H1 (cell line): ENCODE results near the gene PRR23E. TPM values are rescaled to one million over a fixed set of nuclear protein-coding genes. Genes with fewer than 3 reads are reported as not detected.

Source experiments
- CTCF ChIA-PET: fragments of 300-600 bp; sonication (Branson Sonifier 250); formaldehyde crosslinking; loops from one replicate; lab custom pipeline; 2021; ENCODE audit not compliant: partially characterized antibody; lab: Charles Lee
- POLR2A ChIA-PET: fragments of 300-600 bp; sonication (Branson Sonifier 250); formaldehyde crosslinking; loops from one replicate; lab custom pipeline; 2021; ENCODE audit warnings: inconsistent platforms; ENCODE audit not compliant: partially characterized antibody; lab: Charles Lee
- DNase-seq, 2 experiments: peaks; one replicate each; pipeline versions ENCODE4 v3.0.0 to v3.0.0-alpha.2; 2010 to 2022; ENCODE audit warnings: low spot score in 2 of 2, low read depth in 1 of 2, mixed read lengths in 1 of 2
- FAIRE-seq: peaks from 2 replicates; lab custom pipeline; 2011; peaks lifted over from hg19 to GRCh38; lab: Jason Lieb, UNC
- H2AFZ ChIP-seq: 2 replicates; pipeline ENCODE4 v1.8.1; 2012; ENCODE audit warnings: low read length, inconsistent platforms
- H2AK5ac ChIP-seq: 2 replicates; pipeline ENCODE4 v1.6.1; 2013; ENCODE audit warnings: low read depth, low read length
- H2BK120ac ChIP-seq: replicated peaks from 2 replicates; pipeline ENCODE3; 2013; ENCODE audit warnings: low read depth, low read length, inconsistent platforms
- H2BK12ac ChIP-seq: 2 replicates; pipeline ENCODE4 v1.6.1; 2013; ENCODE audit warnings: low read depth, low read length
- H2BK15ac ChIP-seq: 2 replicates; pipeline ENCODE4 v1.6.1; 2013; ENCODE audit warnings: low read length
- H2BK20ac ChIP-seq: 2 replicates; pipeline ENCODE4 v1.6.1; 2013; ENCODE audit warnings: low read length
- H2BK5ac ChIP-seq: 2 replicates; pipeline ENCODE4 v1.6.1; 2013; ENCODE audit warnings: low read depth, low read length
- H3K14ac ChIP-seq: 2 replicates; pipeline ENCODE4 v1.6.1; 2013; ENCODE audit warnings: inconsistent platforms; ENCODE audit not compliant: insufficient read length
- H3K18ac ChIP-seq: 2 replicates; pipeline ENCODE4 v1.6.1; 2013; ENCODE audit warnings: low read length; ENCODE audit errors: extremely low read depth
- H3K23ac ChIP-seq: 2 replicates; pipeline ENCODE4 v1.6.1; 2013; ENCODE audit warnings: inconsistent platforms; ENCODE audit not compliant: insufficient read length
- H3K23me2 ChIP-seq: 2 replicates; pipeline ENCODE4 v1.6.1; 2013; ENCODE audit warnings: low read depth, low read length
- H3K27ac ChIP-seq: 2 replicates; pipeline ENCODE4 v1.6.1; 2011; ENCODE audit warnings: low read depth, low read length, inconsistent platforms
- H3K27me3 ChIP-seq, 4 experiments: replicated peaks in 1 of 4; 1 replicate in 1 of 4; 2 replicates in 3 of 4; pipeline versions ENCODE4 v1.6.1 to v1.8.1; 2011 to 2013; ENCODE audit warnings: low read length in 3 of 4, mild to moderate bottlenecking in 3 of 4, inconsistent platforms in 2 of 4, mixed read lengths in 2 of 4, moderate library complexity in 1 of 4; ENCODE audit not compliant: control insufficient read depth in 3 of 4, insufficient read depth in 3 of 4; ENCODE audit errors: extremely low read depth in 1 of 4
- H3K36me3 ChIP-seq, 4 experiments: 2 replicates each; pipeline versions ENCODE4 v1.6.1 to v1.8.1; 2011 to 2013; ENCODE audit warnings: mild to moderate bottlenecking in 4 of 4, low read length in 3 of 4, moderate library complexity in 2 of 4, control low read depth in 1 of 4, inconsistent platforms in 1 of 4; ENCODE audit not compliant: insufficient read depth in 4 of 4, control insufficient read depth in 2 of 4
- H3K4ac ChIP-seq: replicated peaks from 2 replicates; pipeline ENCODE3; 2013; ENCODE audit warnings: low read length, low read depth, mixed read lengths, inconsistent platforms; ENCODE audit not compliant: insufficient read length
- H3K4me1 ChIP-seq, 4 experiments: replicated peaks in 1 of 4; 1 replicate in 1 of 4; 2 replicates in 3 of 4; pipeline versions ENCODE4 v1.6.1 to v1.8.1; 2011 to 2013; ENCODE audit warnings: low read length in 3 of 4, inconsistent platforms in 2 of 4, mixed read lengths in 1 of 4; ENCODE audit not compliant: insufficient read depth in 4 of 4, control insufficient read depth in 3 of 4
- H3K4me2 ChIP-seq, 2 experiments: 2 replicates each; pipeline versions ENCODE4 v1.6.1 to v1.8.1; 2011 to 2013; ENCODE audit warnings: low read depth in 2 of 2, low read length in 2 of 2, control low read depth in 1 of 2, inconsistent platforms in 1 of 2, mild to moderate bottlenecking in 1 of 2; ENCODE audit not compliant: insufficient read depth in 1 of 2
- H3K4me3 ChIP-seq, 4 experiments: fragments of 200-600, 300-600 bp in 1 of 4; sonication (generic), shearing (Covaris generic), sonication (Bioruptor Twin) in 1 of 4; 2 replicates each; pipeline versions ENCODE4 v1.5.1 to v1.8.1; 2011 to 2016; ENCODE audit warnings: low read length in 4 of 4, low read depth in 3 of 4, control low read depth in 2 of 4, inconsistent platforms in 2 of 4, mild to moderate bottlenecking in 2 of 4, mixed read lengths in 1 of 4, moderate library complexity in 1 of 4; ENCODE audit not compliant: insufficient read depth in 2 of 4; ENCODE audit errors: extremely low read depth in 1 of 4
- H3K56ac ChIP-seq: replicated peaks from 2 replicates; pipeline ENCODE3; 2013; ENCODE audit warnings: low read depth, mild to moderate bottlenecking, mixed read lengths, low read length, inconsistent platforms; ENCODE audit not compliant: insufficient read length
- H3K79me1 ChIP-seq: 2 replicates; pipeline ENCODE4 v1.6.1; 2013; ENCODE audit warnings: low read depth, low read length, control low read depth
- H3K79me2 ChIP-seq, 2 experiments: 2 replicates each; pipeline versions ENCODE4 v1.6.1 to v1.8.1; 2012 to 2013; ENCODE audit warnings: low read length in 2 of 2, mild to moderate bottlenecking in 2 of 2, inconsistent platforms in 1 of 2; ENCODE audit not compliant: insufficient read depth in 2 of 2, control insufficient read depth in 1 of 2
- H3K9ac ChIP-seq, 4 experiments: replicated peaks in 1 of 4; 1 replicate in 1 of 4; 2 replicates in 3 of 4; pipeline versions ENCODE4 v1.6.1 to v1.8.1; 2011 to 2013; ENCODE audit warnings: low read depth in 3 of 4, low read length in 3 of 4, control low read depth in 2 of 4, mild to moderate bottlenecking in 2 of 4, moderate library complexity in 2 of 4, inconsistent platforms in 1 of 4; ENCODE audit errors: extremely low read depth in 1 of 4
- H3K9me3 ChIP-seq, 2 experiments: 2 replicates each; pipeline versions ENCODE4 v1.6.1 to v1.8.1; 2012 to 2013; ENCODE audit warnings: mild to moderate bottlenecking in 2 of 2, moderate library complexity in 2 of 2, control low read depth in 1 of 2, inconsistent platforms in 1 of 2, low read depth in 1 of 2, low read length in 1 of 2, mixed read lengths in 1 of 2; ENCODE audit not compliant: insufficient read depth in 2 of 2
- H4K20me1 ChIP-seq, 2 experiments: replicated peaks in 1 of 2; 2 replicates each; pipeline versions ENCODE3 to v1.8.1; 2011 to 2013; ENCODE audit warnings: inconsistent platforms in 2 of 2, low read length in 2 of 2, mild to moderate bottlenecking in 1 of 2; ENCODE audit not compliant: insufficient read depth in 2 of 2, control insufficient read depth in 1 of 2
- H4K5ac ChIP-seq: 2 replicates; pipeline ENCODE4 v1.6.1; 2013; ENCODE audit warnings: low read length, low read depth, mixed read lengths, inconsistent platforms; ENCODE audit not compliant: insufficient read length
- H4K8ac ChIP-seq: 2 replicates; pipeline ENCODE4 v1.8.0; 2013; ENCODE audit warnings: mild to moderate bottlenecking, moderate library complexity, low read length, inconsistent platforms; ENCODE audit not compliant: insufficient read depth; ENCODE audit errors: extremely low read depth
- H4K91ac ChIP-seq: replicated peaks from 2 replicates; pipeline ENCODE3; 2013; ENCODE audit warnings: low read length, mixed read lengths, inconsistent platforms; ENCODE audit not compliant: insufficient read length
- NANOG ChIP-seq: IDR thresholded peaks from 2 replicates; pipeline ENCODE4 v1.6.1; 2011; ENCODE audit warnings: low read length, low read depth, mild to moderate bottlenecking, inconsistent platforms; ENCODE audit not compliant: insufficient read depth, poor library complexity, severe bottlenecking
- WGBS, 2 experiments: shearing (Covaris generic) in 1 of 2; methylation state at CpG; one replicate each; pipeline versions ENCODE4 v1.1.6 to v1.1.7; 2013 to 2015; ENCODE audit warnings: low lambda C conversion rate in 2 of 2, mixed read lengths in 2 of 2, inconsistent platforms in 1 of 2, low coverage in 1 of 2, missing lambda C conversion rate in 1 of 2; ENCODE audit not compliant: insufficient replicate concordance in 2 of 2, insufficient coverage in 1 of 2, insufficient read length in 1 of 2; ENCODE audit errors: extremely low coverage in 1 of 2, missing lambda C conversion rate in 1 of 2; 5-methylcytosine and 5-hydroxymethylcytosine counted together
- polyA plus RNA-seq, 7 experiments: library from polyadenylated mRNA; depleted of rRNA in 3 of 7; stranded (reverse) in 5 of 7; unstranded in 2 of 7; fragments of >200 nt in 5 of 7; fragments of 200-250 nt in 2 of 7; gene quantifications; 1 replicate in 5 of 7; 2 replicates in 1 of 7; 4 replicates in 1 of 7; pipeline versions ENCODE4 v1.2.1 to v1.2.3, GENCODE V29; 2011 to 2013; ENCODE audit warnings: missing spikeins in 2 of 7, mixed read lengths in 2 of 7
- total RNA-seq: library from RNA; stranded (reverse); fragmentation: NEBNext Ultra II Directional; extraction: Animal tissue kit (Norgen Biotek cat#: 25700); gene quantifications from 2 replicates; pipeline ENCODE4 v1.2.1, GENCODE V29; 2021

Gene PRR23E
- total and polyA plus RNA-seq, 2 of the 8 experiments (the other 6 are each of a cell fraction or from before 2014, with no cell fraction given): not detected

DNA sequence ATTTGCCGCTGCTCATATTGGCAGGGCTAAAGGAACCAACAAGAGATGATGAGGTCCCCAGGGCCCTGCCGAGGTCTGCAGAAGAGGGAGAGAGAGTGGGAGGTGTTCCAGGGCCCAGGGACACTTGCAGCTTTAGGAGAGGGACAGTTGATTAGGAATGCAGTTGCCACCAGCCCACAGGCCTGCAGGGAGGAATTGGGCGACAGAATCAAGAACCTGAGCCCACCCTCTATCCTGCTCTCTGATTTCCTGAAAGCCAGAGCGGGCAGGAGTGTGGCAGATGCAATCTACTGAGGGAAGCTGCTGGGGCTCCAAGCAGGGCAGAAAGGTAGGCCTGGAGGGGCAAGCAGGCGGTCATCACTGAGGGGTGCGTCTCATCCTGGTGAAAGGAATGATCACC is 12.1 kb upstream of the PRR23E start:
- Histone ChIP-seq H3K36me3 (no peaks in the 10 kb centered on the region), H2BK12ac (no peak overlapping the region), H2AFZ (no peak overlapping the region), H2BK5ac (no peak overlapping the region), H2AK5ac (no peak overlapping the region), H2BK15ac (no peak overlapping the region), H3K14ac (no peak overlapping the region), H3K9me3 (no peaks in the 10 kb centered on the region), H3K56ac (no peak overlapping the region), H3K23me2 (no peaks in the 10 kb centered on the region), H4K5ac (no peak overlapping the region), H3K79me2 (no peaks in the 10 kb centered on the region), H2BK120ac (no peak overlapping the region), H3K27ac (no peak overlapping the region), H3K18ac (no peak overlapping the region), H4K8ac (no peak overlapping the region), H3K4me3 (no peak overlapping the region), H2BK20ac (no peak overlapping the region), H3K4me1 (peaks cover 0 to 10% (median 4%) of the 10 kb centered on the region in 4 experiments; a peak in 5 of 7 replicates), H3K79me1 (no peaks in the 10 kb centered on the region), H3K4ac (no peak overlapping the region), H3K4me2 (no peak overlapping the region), H3K9ac (no peak overlapping the region), H4K91ac (no peak overlapping the region), H4K20me1 (no peaks in the 10 kb centered on the region), H3K27me3 (no peaks in the 10 kb centered on the region), H3K23ac (no peak overlapping the region)
- WGBS, 2 experiments: 87% methylated on average over 6 of the region's 6 CpGs; no CpG with 5 or more reads in 1 of the 2 experiments
- ChIA-PET CTCF (interaction anchor here (1.0 to 1.9 kb wide), 3 partner anchors 50 to 275 kb away, joined by 3 to 5 read pairs (median 3); no protein-coding TSS in a partner anchor), POLR2A (no interaction called here)
- FAIRE-seq (no peak), DNase-seq (no peak)
- no peak for TF ChIP-seq NANOG
